ENCODE data around the gene C6orf132.

C6orf132 gene

DNA sequence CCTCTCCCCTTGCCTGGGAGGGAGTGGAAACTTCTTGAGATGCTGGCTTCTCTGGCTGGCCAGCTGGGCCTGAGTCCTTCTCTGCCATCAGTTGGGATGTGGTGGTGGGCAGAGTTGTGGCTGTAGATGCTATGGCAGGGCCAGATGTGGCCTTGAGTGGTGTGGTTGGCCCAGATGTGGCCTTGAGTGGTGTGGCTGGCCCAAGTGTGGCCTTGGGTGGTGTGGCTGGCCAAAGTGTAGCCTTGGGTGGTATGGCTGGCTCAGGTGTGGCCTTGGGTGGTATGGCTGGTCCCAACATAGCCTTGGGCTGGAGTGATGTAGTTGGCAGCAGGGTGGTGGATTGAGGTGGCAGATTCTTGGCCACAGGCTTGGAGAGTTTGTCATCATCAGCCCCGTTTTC is 36.7 kb downstream of the C6orf132 start:
- in situ Hi-C loops (cut with MboI; ENCODE audit: low sequenced_read_pairs) = no loop called here

GRCh38 chr6:42105156-42105648 is 37.2 kb downstream of the C6orf132 start:
- in situ Hi-C loops (cut with MboI; ENCODE audit: low sequenced_read_pairs) = no loop called here

DNA sequence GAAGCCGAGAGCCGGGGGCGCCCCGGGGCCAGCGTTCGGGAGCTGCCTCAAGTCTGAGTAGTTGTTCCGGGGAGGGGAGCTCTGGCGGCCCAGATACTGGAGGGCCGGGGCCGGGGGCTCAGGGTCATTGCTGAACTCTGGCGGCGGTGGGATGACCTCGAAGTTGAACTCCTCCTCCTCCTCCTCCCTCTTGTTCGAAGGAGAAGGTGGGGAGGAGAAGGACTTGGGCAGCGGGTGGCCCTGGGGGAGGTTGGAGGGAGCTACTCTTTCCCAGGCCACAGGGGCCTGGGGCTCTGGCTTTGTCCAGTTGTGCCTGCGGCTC is 37.7 kb downstream of the C6orf132 start:
- in situ Hi-C loops (cut with MboI; ENCODE audit: low sequenced_read_pairs) = no loop called here

- in situ Hi-C loops (cut with MboI; ENCODE audit: low sequenced_read_pairs) = no loop called here
These were observed 38.2 kb downstream of the C6orf132 start for GRCh38 chr6:42104095-42104803.

GRCh38 chr6:42103753-42104094 is 38.7 kb downstream of the C6orf132 start:
- in situ Hi-C loops (cut with MboI; ENCODE audit: low sequenced_read_pairs) = no loop called here

GRCh38 chr6:42103216-42103615 is 39.2 kb downstream of the C6orf132 start:
- in situ Hi-C loops (cut with MboI; ENCODE audit: low sequenced_read_pairs) = no loop called here

DNA sequence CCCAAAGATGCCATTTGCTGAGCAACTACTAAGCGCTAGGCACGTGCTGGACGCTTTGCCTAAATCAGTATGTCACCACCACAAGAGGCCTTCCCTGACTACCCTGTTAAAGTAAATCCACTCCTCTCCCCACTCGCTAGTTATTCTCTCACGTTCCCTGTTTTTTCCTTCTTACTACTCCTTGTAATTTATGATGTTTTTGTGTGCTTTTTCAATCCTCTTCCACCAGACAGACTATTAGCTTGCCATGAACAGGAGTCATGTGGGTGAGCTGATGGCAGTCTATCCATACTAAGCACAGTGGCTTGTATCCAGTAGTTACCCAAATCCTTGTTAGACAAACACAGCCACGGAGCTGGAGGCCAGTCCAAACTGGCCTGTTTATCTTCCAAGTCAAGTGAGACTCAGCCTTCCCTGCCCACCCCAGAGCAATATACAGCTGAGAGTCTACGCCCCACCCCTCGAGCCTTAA is 41.2 kb downstream of the C6orf132 start:
- in situ Hi-C loops (cut with MboI; ENCODE audit: low sequenced_read_pairs) = no loop called here

DNA sequence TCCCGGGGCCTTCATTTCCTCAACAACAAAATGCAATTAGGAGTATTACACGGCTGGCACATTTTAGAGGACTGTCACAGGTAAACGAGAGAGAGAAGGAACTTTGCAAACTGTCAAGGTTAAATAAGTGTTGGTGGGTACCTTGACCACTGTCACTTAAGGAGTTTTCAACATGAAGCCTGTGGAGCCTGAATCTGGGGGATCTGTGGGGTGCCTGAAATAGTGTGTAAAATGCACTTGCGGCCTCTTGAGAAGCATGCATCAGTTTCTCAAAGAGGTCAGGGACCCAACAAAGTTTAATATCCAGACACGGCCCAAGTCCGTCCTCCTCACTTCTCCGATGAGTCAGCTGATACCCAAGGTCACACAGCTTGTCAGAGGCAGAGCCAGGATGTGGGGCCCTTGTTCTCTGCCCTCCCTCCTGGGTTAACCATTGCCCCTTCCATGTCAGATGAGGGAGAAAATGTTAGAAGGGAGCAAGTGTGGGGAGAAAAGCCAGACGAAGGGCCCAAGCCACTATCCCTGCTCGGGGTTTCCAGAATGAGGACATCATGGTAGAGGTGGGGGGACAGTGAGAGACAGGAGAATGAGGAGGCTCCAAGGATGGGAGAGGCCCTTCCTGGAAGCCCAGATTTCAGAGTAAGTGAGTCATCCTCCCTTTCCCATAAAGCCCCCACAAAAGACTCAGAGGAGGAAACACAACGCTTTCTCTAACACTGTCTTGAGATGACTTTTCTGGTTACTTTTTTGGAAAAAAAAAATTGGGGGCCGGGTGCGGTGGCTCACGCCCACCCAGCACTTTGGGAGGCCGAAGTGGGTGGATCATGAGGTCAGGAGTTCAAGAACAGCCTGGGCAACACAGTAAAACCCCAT is 42.2 kb downstream of the C6orf132 start:
- in situ Hi-C loops (cut with MboI; ENCODE audit: low sequenced_read_pairs) = no loop called here

GRCh38 chr6:42099340-42100028 is 42.9 kb downstream of the C6orf132 start:
- in situ Hi-C loops (cut with MboI; ENCODE audit: low sequenced_read_pairs) = no loop called here

GRCh38 chr6:42095776-42096541 is 46.5 kb downstream of the C6orf132 start:
- in situ Hi-C loops (cut with MboI; ENCODE audit: low sequenced_read_pairs) = no loop called here

GRCh38 chr6:42095094-42095493 is 47.3 kb downstream of the C6orf132 start:
- in situ Hi-C loops (cut with MboI; ENCODE audit: low sequenced_read_pairs) = no loop called here

DNA sequence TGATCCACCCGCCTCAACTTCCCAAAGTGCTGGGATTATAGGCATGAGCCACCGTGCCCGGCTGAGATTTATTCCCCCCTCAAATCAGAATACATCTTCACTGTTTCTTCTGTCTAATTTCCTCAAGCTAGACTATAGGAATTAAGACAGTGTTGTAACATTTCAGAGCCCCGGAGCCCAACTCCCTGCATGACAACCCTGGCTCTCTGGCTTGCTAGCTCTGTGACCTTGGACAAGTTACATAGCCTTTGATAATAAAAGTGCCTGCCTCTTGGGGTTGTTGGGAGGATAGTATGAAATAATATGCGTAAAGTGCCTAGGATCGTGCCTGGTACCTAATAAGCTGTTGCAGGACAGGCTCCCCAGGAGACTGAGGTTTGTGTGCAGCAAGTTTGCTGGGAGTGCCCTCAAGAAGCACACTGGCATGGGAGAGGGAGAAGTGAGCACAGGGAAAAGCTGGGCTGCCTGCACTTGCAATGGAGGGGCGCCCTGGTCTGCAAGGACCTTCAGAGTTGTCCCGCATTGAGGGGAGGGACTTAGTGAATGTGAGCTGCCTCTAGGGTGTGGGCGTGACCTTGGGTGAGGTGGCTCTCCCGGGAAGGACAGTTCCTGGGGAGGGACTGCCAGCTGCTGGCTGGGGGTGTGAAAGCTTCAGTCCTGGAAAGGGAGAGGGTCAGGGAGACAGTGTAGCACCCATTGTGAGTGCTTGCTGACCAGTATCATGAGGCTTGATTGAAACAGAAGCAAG is 48.7 kb downstream of the C6orf132 start:
- in situ Hi-C loops (cut with MboI; ENCODE audit: low sequenced_read_pairs) = no loop called here

GRCh38 chr6:42091718-42092023 is 50.7 kb downstream of the C6orf132 start:
- in situ Hi-C loops (cut with MboI; ENCODE audit: low sequenced_read_pairs) = no loop called here

GRCh38 chr6:42090819-42091717 is 51.4 kb downstream of the C6orf132 start:
- in situ Hi-C loops (cut with MboI; ENCODE audit: low sequenced_read_pairs) = no loop called here

- in situ Hi-C loops (cut with MboI; ENCODE audit: low sequenced_read_pairs) = no loop called here
These were observed 54.3 kb downstream of the C6orf132 start for GRCh38 chr6:42088101-42088591.

- in situ Hi-C loops (cut with MboI; ENCODE audit: low sequenced_read_pairs) = no loop called here
These were observed 56.1 kb downstream of the C6orf132 start for GRCh38 chr6:42086046-42087035.

- in situ Hi-C loops (cut with MboI; ENCODE audit: low sequenced_read_pairs) = no loop called here
These were observed 57.5 kb downstream of the C6orf132 start for GRCh38 chr6:42084889-42085288.

DNA sequence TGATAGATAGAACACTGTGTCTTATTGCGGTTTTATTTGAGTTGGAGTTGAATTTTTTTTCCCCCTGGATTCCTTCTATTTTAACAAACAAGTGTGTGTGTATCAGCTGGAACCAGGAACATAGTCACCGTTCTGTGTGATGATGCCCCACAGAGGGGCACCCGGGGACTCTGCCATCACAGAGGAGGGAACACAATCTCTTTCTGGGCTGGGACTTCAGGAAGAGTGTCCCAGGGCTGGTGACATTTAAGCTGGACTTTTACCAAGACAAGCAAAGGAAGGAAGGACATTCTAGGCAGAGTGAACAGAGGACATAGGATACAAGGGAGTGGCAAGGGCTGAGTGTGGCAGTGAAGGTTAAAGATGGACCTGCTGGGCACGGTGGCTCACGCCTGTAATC is 58.9 kb downstream of the C6orf132 start:
- in situ Hi-C loops (cut with MboI; ENCODE audit: low sequenced_read_pairs) = no loop called here

All from HL-60/S4 treated with retinoic acid at 250 ng/mL for 4 days and 3 days (cell line).